SK-N-SH treated with all-trans-retinoic acid at 6 μM for 48 hours (cell line): ENCODE data around the gene KCNH3.

ENCODE experiments used
- ATAC-seq: fragments of 200-7000 bp; cut with Tn5 transposase; 3 replicates; pipeline ENCODE4 v1.9.1; 2020; ENCODE audit warnings: mild to moderate bottlenecking, moderate library complexity
- ARNTL ChIP-seq: fragments of 450-650 bp; formaldehyde crosslinking; IDR thresholded peaks from 2 replicates; pipeline ENCODE4 v1.5.0; 2020; ENCODE audit warnings: low read depth, mild to moderate bottlenecking, moderate library complexity, borderline replicate concordance
- BACH2 ChIP-seq: fragments of 250-450 bp; sonication (Bioruptor Pico); IDR thresholded peaks from 2 replicates; pipeline ENCODE4 v1.9.0; 2021; ENCODE audit warnings: mild to moderate bottlenecking, borderline replicate concordance
- CSDC2 ChIP-seq: fragments of 250-450 bp; sonication (Bioruptor Pico); IDR thresholded peaks from 2 replicates; pipeline ENCODE4 v1.5.0; 2020; ENCODE audit warnings: mild to moderate bottlenecking, moderate library complexity
- ESRRG ChIP-seq: fragments of 250-450 bp; sonication (Bioruptor Pico); IDR thresholded peaks from 2 replicates; pipeline ENCODE4 v1.6.1; 2021; ENCODE audit warnings: mild to moderate bottlenecking
- GLIS3 ChIP-seq: fragments of 250-450 bp; sonication (Bioruptor Pico); IDR thresholded peaks from 2 replicates; pipeline ENCODE4 v1.5.0; 2020; ENCODE audit warnings: mild to moderate bottlenecking, moderate library complexity
- ISL1 ChIP-seq: fragments of 250-450 bp; sonication (Bioruptor Pico); IDR thresholded peaks from 2 replicates; pipeline ENCODE4 v2.1.2; 2022; ENCODE audit warnings: mild to moderate bottlenecking, moderate library complexity
- OSR1 ChIP-seq: fragments of 250-450 bp; sonication (Bioruptor Pico); IDR thresholded peaks from 2 replicates; pipeline ENCODE4 v1.8.0; 2022; ENCODE audit warnings: moderate library complexity, mild to moderate bottlenecking, inconsistent platforms
- PATZ1 ChIP-seq: fragments of 250-450 bp; sonication (Bioruptor Pico); IDR thresholded peaks from 2 replicates; pipeline ENCODE4 v1.8.0; 2020; ENCODE audit warnings: mild to moderate bottlenecking, moderate library complexity, borderline replicate concordance
- PPARA ChIP-seq: fragments of 250-450 bp; sonication (Bioruptor Pico); IDR thresholded peaks from 2 replicates; pipeline ENCODE4 v1.5.0; 2020; ENCODE audit warnings: mild to moderate bottlenecking, borderline replicate concordance
- RARB ChIP-seq: fragments of 250-450 bp; sonication (Bioruptor Pico); IDR thresholded peaks from 2 replicates; pipeline ENCODE4 v1.8.0; 2021; ENCODE audit warnings: mild to moderate bottlenecking, moderate library complexity
- SNAI2 ChIP-seq: fragments of 250-450 bp; sonication (Bioruptor Pico); IDR thresholded peaks from 2 replicates; pipeline ENCODE4 v1.5.0; 2020; ENCODE audit warnings: mild to moderate bottlenecking, moderate library complexity
- TCF4 ChIP-seq: fragments of 250-450 bp; sonication (Bioruptor Pico); IDR thresholded peaks from 2 replicates; pipeline ENCODE4 v1.8.0; 2021; ENCODE audit warnings: mild to moderate bottlenecking, moderate library complexity, borderline replicate concordance
- TOX ChIP-seq: fragments of 250-450 bp; sonication (Bioruptor Pico); IDR thresholded peaks from 2 replicates; pipeline ENCODE4 v1.8.0; 2021; ENCODE audit warnings: mild to moderate bottlenecking, moderate library complexity, borderline replicate concordance
- TSHZ2 ChIP-seq: fragments of 250-450 bp; sonication (Bioruptor Pico); IDR thresholded peaks from 2 replicates; pipeline ENCODE4 v1.5.0; 2020; ENCODE audit warnings: mild to moderate bottlenecking, moderate library complexity
- ZC3H10 ChIP-seq: fragments of 250-450 bp; sonication (Bioruptor Pico); IDR thresholded peaks from 2 replicates; pipeline ENCODE4 v1.5.1; 2021; ENCODE audit warnings: mild to moderate bottlenecking, moderate library complexity
- ZFP3 ChIP-seq: fragments of 250-450 bp; sonication (Bioruptor Pico); IDR thresholded peaks from 2 replicates; pipeline ENCODE4 v1.5.0; 2020; ENCODE audit warnings: mild to moderate bottlenecking, moderate library complexity
- ZFP30 ChIP-seq: fragments of 450-650 bp; formaldehyde crosslinking; IDR thresholded peaks from 2 replicates; pipeline ENCODE4 v1.5.0; 2022; ENCODE audit warnings: mild to moderate bottlenecking, moderate library complexity
- ZNF565 ChIP-seq: fragments of 450-650 bp; formaldehyde crosslinking; conservative IDR thresholded peaks from 2 replicates; pipeline ENCODE4 v1.5.0; 2020; ENCODE audit warnings: low read depth, mild to moderate bottlenecking, moderate library complexity
- ZNF70 ChIP-seq: fragments of 450-650 bp; formaldehyde crosslinking; IDR thresholded peaks from 2 replicates; pipeline ENCODE4 v1.5.0; 2020; ENCODE audit warnings: mild to moderate bottlenecking, moderate library complexity
- ZNF8 ChIP-seq: fragments of 450-650 bp; formaldehyde crosslinking; IDR thresholded peaks from 2 replicates; pipeline ENCODE4 v1.5.0; 2020; ENCODE audit warnings: mild to moderate bottlenecking, moderate library complexity
- TF ChIP-seq, protein P1 (sequence below): fragments of 250-450 bp; sonication (Bioruptor Pico); IDR thresholded peaks from 2 replicates; pipeline ENCODE4 v1.8.0; 2021; ENCODE audit warnings: low read depth, mild to moderate bottlenecking, moderate library complexity, borderline replicate concordance
- TF ChIP-seq, protein P2 (sequence below): fragments of 250-450 bp; sonication (Bioruptor Pico); IDR thresholded peaks from 2 replicates; pipeline ENCODE4 v1.5.1; 2020; ENCODE audit warnings: low read depth, mild to moderate bottlenecking, moderate library complexity
- TF ChIP-seq, protein P3 (sequence below): fragments of 250-450 bp; sonication (Bioruptor Pico); IDR thresholded peaks from 2 replicates; pipeline ENCODE4 v1.5.1; 2021; ENCODE audit warnings: mild to moderate bottlenecking, moderate library complexity

KCNH3 gene

DNA sequence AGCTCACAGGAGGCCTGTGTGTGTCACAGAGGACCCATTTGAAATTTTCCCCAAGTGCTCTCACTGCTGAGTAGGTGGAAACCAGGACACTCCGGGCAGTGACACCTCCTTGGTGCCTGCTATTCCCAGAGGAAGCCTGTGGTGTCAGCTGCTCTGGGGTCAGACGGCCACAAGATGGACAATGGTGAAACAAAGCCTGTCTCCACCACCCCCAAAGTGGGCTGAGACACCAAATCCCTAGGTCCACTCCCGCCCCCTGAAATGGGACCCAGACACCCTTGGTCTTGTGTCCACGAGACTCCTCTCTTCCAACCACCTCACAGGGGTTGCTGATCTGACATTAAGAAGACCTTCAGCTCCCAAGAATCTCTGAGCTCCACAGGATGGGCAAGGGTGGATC is 7.0 kb downstream of the KCNH3 start:
- TF ChIP-seq ZNF565 (CRISPR knock-in tag) = no peak
- no peak for ATAC-seq

- no peak for ATAC-seq
- TF ChIP-seq TOX (CRISPR knock-in tag) = no peak
- no peak for TF ChIP-seq SNAI2 (CRISPR knock-in tag)
- TF ChIP-seq, protein P1, sequence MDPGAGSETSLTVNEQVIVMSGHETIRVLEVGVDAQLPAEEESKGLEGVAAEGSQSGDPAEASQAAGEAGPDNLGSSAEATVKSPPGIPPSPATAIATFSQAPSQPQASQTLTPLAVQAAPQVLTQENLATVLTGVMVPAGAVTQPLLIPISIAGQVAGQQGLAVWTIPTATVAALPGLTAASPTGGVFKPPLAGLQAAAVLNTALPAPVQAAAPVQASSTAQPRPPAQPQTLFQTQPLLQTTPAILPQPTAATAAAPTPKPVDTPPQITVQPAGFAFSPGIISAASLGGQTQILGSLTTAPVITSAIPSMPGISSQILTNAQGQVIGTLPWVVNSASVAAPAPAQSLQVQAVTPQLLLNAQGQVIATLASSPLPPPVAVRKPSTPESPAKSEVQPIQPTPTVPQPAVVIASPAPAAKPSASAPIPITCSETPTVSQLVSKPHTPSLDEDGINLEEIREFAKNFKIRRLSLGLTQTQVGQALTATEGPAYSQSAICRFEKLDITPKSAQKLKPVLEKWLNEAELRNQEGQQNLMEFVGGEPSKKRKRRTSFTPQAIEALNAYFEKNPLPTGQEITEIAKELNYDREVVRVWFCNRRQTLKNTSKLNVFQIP = no peak
- TF ChIP-seq RARB (CRISPR knock-in tag) = no peak
- no peak for TF ChIP-seq PPARA (CRISPR knock-in tag)
- TF ChIP-seq ESRRG (CRISPR knock-in tag) = no peak
- no peak for TF ChIP-seq ZFP30 (CRISPR knock-in tag)
- TF ChIP-seq, protein P2, sequence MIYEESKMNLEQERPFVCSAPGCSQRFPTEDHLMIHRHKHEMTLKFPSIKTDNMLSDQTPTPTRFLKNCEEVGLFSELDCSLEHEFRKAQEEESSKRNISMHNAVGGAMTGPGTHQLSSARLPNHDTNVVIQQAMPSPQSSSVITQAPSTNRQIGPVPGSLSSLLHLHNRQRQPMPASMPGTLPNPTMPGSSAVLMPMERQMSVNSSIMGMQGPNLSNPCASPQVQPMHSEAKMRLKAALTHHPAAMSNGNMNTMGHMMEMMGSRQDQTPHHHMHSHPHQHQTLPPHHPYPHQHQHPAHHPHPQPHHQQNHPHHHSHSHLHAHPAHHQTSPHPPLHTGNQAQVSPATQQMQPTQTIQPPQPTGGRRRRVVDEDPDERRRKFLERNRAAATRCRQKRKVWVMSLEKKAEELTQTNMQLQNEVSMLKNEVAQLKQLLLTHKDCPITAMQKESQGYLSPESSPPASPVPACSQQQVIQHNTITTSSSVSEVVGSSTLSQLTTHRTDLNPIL (CRISPR knock-in tag) = no peak
- no peak for TF ChIP-seq OSR1 (CRISPR knock-in tag)
- no peak for TF ChIP-seq ARNTL (CRISPR knock-in tag)
- TF ChIP-seq ZC3H10 = no peak
- no peak for TF ChIP-seq ISL1
- no peak for TF ChIP-seq ZNF565 (CRISPR knock-in tag)
- no peak for TF ChIP-seq TSHZ2 (CRISPR knock-in tag)
- TF ChIP-seq, protein P3, sequence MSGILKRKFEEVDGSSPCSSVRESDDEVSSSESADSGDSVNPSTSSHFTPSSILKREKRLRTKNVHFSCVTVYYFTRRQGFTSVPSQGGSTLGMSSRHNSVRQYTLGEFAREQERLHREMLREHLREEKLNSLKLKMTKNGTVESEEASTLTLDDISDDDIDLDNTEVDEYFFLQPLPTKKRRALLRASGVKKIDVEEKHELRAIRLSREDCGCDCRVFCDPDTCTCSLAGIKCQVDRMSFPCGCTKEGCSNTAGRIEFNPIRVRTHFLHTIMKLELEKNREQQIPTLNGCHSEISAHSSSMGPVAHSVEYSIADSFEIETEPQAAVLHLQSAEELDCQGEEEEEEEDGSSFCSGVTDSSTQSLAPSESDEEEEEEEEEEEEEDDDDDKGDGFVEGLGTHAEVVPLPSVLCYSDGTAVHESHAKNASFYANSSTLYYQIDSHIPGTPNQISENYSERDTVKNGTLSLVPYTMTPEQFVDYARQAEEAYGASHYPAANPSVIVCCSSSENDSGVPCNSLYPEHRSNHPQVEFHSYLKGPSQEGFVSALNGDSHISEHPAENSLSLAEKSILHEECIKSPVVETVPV = no peak
- TF ChIP-seq ZNF8 (CRISPR knock-in tag) = no peak
- no peak for TF ChIP-seq GLIS3 (CRISPR knock-in tag)
- no peak for TF ChIP-seq BACH2 (CRISPR knock-in tag)
- TF ChIP-seq CSDC2 = no peak
- TF ChIP-seq ZFP3 (CRISPR knock-in tag) = no peak
Observed at GRCh38 chr12:49546481-49546880, 7.7 kb downstream of the KCNH3 start.

DNA sequence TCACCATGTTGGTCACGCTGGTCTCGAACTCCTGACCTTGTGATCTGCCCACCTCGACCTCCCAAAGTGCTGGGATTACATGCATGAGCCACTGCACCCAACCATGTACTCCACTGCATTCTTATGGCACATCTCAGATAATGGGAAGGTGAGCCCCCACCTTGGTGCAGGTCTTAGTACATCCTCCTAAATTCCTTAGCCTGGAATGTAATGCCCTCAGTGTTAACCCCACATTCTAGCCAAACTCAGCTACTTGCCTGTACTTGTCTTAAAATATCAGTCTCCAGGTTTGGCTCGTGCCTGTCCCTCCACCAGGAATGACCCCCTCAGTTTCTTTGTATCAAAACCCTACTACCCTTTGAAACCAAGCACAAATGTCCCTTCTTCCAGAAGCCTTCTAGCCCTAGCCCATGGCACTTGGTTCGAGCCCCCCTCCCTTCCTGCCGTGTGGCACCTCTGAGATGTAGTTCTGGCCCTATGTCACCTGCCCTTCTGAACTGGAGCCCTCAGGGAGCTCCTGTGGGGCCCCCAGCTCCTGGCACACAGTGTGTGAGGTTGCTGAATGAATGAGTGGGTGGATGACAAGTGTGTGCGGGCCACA is 8.4 kb downstream of the KCNH3 start:
- no peak for ATAC-seq
- TF ChIP-seq RARB (CRISPR knock-in tag) (no peak), ZFP3 (CRISPR knock-in tag) (no peak), ZNF8 (CRISPR knock-in tag) (no peak), ZFP30 (CRISPR knock-in tag) (no peak), ZNF565 (CRISPR knock-in tag) (no peak), ARNTL (CRISPR knock-in tag) (no peak), ZNF70 (CRISPR knock-in tag) (no peak), TCF4 (CRISPR knock-in tag) (no peak), ZC3H10 (no peak), SNAI2 (CRISPR knock-in tag) (no peak), PPARA (CRISPR knock-in tag) (no peak), PATZ1 (no peak)
- TF ChIP-seq, protein P2 (CRISPR knock-in tag) = no peak
- TF ChIP-seq, protein P1 = no peak
